HG03571 (cell line): ENCODE results near the gene PXK.

ENCODE experiments used
- ATAC-seq: cut with Tn5 transposase; IDR thresholded peaks from one replicate; pipeline ENCODE4 v1.9.1; 2021; ENCODE audit not compliant: unreplicated experiment

The PXK gene

GRCh38 chr3:58346368-58346767 is 13.7 kb downstream of the PXK start:
- no peak for ATAC-seq

- no peak for ATAC-seq
Observed at GRCh38 chr3:58347984-58348383, 15.3 kb downstream of the PXK start.

GRCh38 chr3:58349792-58350626 is 17.3 kb downstream of the PXK start:
- peak; percentile 91 for ATAC-seq

- no peak for ATAC-seq
Observed at GRCh38 chr3:58350627-58351013, 17.9 kb downstream of the PXK start.

- no peak for ATAC-seq
Observed at GRCh38 chr3:58351920-58352319, 19.2 kb downstream of the PXK start.

- no peak for ATAC-seq
Observed at GRCh38 chr3:58352626-58353025, 19.9 kb downstream of the PXK start.

GRCh38 chr3:58353722-58354553 is 21.2 kb downstream of the PXK start:
- no peak for ATAC-seq

- peak; percentile 42 for ATAC-seq
Observed at GRCh38 chr3:58355179-58355578, 22.5 kb downstream of the PXK start.

GRCh38 chr3:58356054-58356453 is 23.4 kb downstream of the PXK start:
- no peak for ATAC-seq

GRCh38 chr3:58357402-58357801 is 24.7 kb downstream of the PXK start:
- no peak for ATAC-seq

- no peak for ATAC-seq
Observed at GRCh38 chr3:58358092-58358491, 25.4 kb downstream of the PXK start.

GRCh38 chr3:58358808-58359207 is 26.1 kb downstream of the PXK start:
- ATAC-seq = no peak

- ATAC-seq = no peak
Observed at GRCh38 chr3:58359621-58360020, 26.9 kb downstream of the PXK start.

- no peak for ATAC-seq
Observed at GRCh38 chr3:58361866-58362265, 29.2 kb downstream of the PXK start.

- no peak for ATAC-seq
Observed at GRCh38 chr3:58366699-58367098, 34.0 kb downstream of the PXK start.

- no peak for ATAC-seq
Observed at GRCh38 chr3:58369038-58369437, 36.3 kb downstream of the PXK start.

GRCh38 chr3:58369876-58370275 is 37.2 kb downstream of the PXK start:
- no peak for ATAC-seq

- no peak for ATAC-seq
Observed at GRCh38 chr3:58370407-58370806, 37.7 kb downstream of the PXK start.

GRCh38 chr3:58371754-58372153 is 39.1 kb downstream of the PXK start:
- no peak for ATAC-seq

GRCh38 chr3:58375254-58375653 is 42.6 kb downstream of the PXK start:
- ATAC-seq = no peak

GRCh38 chr3:58377168-58377567 is 44.5 kb downstream of the PXK start:
- ATAC-seq = no peak

- no peak for ATAC-seq
Observed at GRCh38 chr3:58377750-58378149, 45.1 kb downstream of the PXK start.
